IPS DF 6.9 (cell line): Measurements from ENCODE around the gene SFTA2.

Source experiments
- DNase-seq: peaks from one replicate; pipeline ENCODE4 v3.0.0-alpha.2; 2013; ENCODE audit warnings: low read depth, low spot score
- H3K27ac ChIP-seq: one replicate; pipeline ENCODE4 v1.5.1; 2013; ENCODE audit warnings: low read length, control low read depth
- H3K27me3 ChIP-seq: 2 replicates; pipeline ENCODE4 v1.6.1; 2013; ENCODE audit warnings: mild to moderate bottlenecking, low read length; ENCODE audit not compliant: control insufficient read depth, insufficient read depth
- H3K36me3 ChIP-seq: 2 replicates; pipeline ENCODE4 v1.6.1; 2013; ENCODE audit warnings: low read length; ENCODE audit not compliant: control insufficient read depth, insufficient read depth
- H3K4me1 ChIP-seq: 2 replicates; pipeline ENCODE4 v1.6.1; 2013; ENCODE audit warnings: low read length; ENCODE audit not compliant: control insufficient read depth, insufficient read depth
- H3K4me3 ChIP-seq: 2 replicates; pipeline ENCODE4 v1.5.1; 2013; ENCODE audit warnings: mild to moderate bottlenecking, low read length
- H3K9me3 ChIP-seq: 2 replicates; pipeline ENCODE4 v1.6.1; 2013; ENCODE audit warnings: low read length, inconsistent platforms; ENCODE audit not compliant: control insufficient read depth, insufficient read depth
- WGBS: extraction: QIAGEN DNeasy Blood & Tissue Kit; methylation state at CpG from one replicate; pipeline ENCODE4 v1.1.7; 2013; ENCODE audit warnings: mixed read lengths, missing lambda C conversion rate; ENCODE audit not compliant: insufficient read length, insufficient coverage; 5-methylcytosine and 5-hydroxymethylcytosine counted together

The SFTA2 gene

DNA sequence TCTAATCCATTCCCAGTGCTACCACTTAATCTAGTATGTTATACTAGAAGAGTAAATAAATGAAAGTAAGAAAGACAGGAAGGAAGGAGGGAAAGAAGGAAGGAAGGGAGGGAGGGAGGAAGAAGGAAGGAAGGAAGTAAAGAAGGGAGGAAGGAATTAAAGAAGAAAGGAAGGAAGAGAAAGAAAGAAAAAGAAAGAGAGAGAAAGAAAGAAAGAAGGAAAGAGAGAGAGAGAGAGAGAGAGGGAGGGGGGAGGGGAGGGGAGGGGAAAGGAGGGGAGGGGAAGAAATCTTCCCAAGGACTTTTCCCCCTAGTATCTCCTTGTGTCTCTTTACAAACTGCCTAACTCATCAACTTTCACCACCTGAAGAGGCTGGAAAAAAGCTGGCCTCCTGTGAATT lies 30.7 kb upstream of the SFTA2 start:
- Histone ChIP-seq H3K36me3 (no peaks in the 10 kb centered on the region), H3K27ac (no peak overlapping the region), H3K27me3 (no peaks in the 10 kb centered on the region), H3K9me3 (no peaks in the 10 kb centered on the region), H3K4me1 (no peaks in the 10 kb centered on the region), H3K4me3 (no peak overlapping the region)
- DNase-seq = no peak

DNA sequence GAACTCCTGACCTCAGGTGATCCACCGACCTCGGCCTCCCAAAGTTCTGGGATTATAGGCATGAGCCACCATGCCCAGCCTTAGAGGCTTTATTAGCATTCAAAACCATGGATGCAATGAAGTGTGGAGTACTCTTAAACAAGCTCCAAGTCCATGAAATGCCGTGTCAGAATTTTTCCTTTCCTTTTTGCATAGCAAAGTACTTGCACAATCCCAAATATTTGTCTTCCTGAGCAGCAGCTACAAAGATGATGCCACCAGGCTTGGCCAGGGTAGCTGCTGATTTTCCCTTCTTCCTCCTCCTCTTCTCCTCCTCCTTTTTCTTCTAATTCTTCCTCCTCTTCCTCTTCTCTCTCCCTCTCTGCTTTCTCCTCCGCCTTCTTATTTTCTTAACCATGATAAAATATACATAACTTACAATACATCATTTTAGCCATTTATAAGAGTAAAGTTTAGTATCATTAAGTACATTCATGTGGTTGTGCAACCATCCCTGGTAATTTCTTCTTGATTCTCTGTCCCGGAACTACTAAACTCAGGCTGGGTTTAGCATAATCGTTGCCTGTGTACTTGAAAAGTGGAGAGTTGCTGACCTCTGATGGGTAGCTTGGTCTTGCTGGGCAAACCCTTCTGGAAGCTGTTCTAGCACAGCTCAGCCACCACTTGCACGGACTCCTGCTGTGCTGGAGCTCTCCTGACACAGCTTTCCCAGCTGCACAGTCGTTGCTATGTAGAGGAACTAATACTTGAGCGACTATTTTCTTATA lies 29.1 kb upstream of the SFTA2 start:
- WGBS = 100% methylated on average over 1 of the region's 9 CpGs
- H3K4me1 ChIP-seq = no peaks in the 10 kb centered on the region
- peaks cover 1% of the 10 kb centered on the region; the same call in 1 of the 2 replicates for H3K27me3 ChIP-seq
- H3K36me3 ChIP-seq = no peaks in the 10 kb centered on the region
- no peak for DNase-seq
- no peak overlapping the region for H3K4me3 ChIP-seq
- H3K9me3 ChIP-seq = no peaks in the 10 kb centered on the region
- H3K27ac ChIP-seq = no peak overlapping the region

DNA sequence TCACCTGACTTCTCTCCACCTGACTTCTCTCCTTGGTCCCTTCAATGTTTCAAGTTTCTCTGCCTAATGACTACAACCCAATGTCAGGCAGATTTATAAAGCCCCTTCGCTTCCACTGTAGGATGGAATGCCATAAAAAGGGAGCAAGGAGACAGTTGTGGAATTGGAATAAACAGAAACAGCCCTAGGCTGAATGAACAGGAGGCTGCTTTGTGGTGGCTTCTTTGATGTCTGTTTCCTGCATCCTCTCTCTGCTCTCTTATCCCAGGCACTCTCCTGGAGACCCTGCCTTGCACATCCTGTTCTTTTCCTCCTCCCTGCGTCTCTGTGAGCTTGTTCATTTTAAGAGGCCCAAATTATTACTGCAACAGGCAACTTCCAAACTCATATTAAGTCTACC lies 25.7 kb upstream of the SFTA2 start:
- no peak for DNase-seq
- Histone ChIP-seq H3K9me3 (no peaks in the 10 kb centered on the region), H3K27ac (no peak overlapping the region), H3K4me3 (no peak overlapping the region), H3K36me3 (no peaks in the 10 kb centered on the region), H3K27me3 (peaks cover 2% of the 10 kb centered on the region; the same call in 1 of the 2 replicates), H3K4me1 (peaks cover 1% of the 10 kb centered on the region; the same call in 1 of the 2 replicates)
- no CpG with 5 or more reads among the region's 2 CpGs for WGBS

DNA sequence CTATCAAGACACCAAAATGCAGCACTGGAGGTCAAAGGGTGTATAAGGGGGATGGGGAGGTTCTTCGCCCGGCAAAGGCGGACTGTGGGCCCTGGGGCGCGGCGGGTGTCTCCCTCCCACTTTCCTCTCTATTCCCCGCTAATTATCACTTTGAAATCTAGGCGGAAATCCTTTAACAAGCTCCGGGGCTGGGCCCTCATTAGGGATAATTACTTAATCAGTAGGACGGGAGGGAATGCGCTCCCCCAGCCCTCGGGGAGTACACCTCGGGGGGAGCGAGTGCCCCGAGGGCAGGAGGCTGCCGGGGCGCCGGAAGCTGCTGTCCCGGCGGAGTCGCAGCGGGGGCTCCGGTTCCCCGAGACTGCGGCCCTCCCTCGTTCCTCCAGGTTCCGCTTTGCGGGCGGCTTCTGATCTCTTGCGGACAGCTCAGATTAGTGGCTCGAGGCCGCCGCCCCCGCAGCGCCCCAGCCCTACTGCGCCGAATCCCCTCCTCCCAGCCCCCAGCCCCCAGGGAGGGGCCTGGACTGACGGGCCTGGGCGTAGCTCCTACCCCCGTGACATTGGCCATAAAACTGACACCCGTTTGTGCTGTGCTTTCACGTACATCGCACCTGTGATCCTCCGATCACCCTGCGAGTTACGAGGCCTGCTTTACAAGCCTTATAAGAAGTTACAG lies 23.5 kb upstream of the SFTA2 start:
- WGBS = no CpG with 5 or more reads among the region's 46 CpGs
- no peak for DNase-seq
- H3K27me3 ChIP-seq = peaks cover 2% of the 10 kb centered on the region; the same call in 1 of the 2 replicates
- no peaks in the 10 kb centered on the region for H3K36me3 ChIP-seq
- no peak overlapping the region for H3K27ac ChIP-seq
- peaks cover 1% of the 10 kb centered on the region; the same call in 1 of the 2 replicates for H3K4me1 ChIP-seq
- no peaks in the 10 kb centered on the region for H3K9me3 ChIP-seq
- peak overlapping the region; percentile 39; the same call in 1 of the 2 replicates for H3K4me3 ChIP-seq

DNA sequence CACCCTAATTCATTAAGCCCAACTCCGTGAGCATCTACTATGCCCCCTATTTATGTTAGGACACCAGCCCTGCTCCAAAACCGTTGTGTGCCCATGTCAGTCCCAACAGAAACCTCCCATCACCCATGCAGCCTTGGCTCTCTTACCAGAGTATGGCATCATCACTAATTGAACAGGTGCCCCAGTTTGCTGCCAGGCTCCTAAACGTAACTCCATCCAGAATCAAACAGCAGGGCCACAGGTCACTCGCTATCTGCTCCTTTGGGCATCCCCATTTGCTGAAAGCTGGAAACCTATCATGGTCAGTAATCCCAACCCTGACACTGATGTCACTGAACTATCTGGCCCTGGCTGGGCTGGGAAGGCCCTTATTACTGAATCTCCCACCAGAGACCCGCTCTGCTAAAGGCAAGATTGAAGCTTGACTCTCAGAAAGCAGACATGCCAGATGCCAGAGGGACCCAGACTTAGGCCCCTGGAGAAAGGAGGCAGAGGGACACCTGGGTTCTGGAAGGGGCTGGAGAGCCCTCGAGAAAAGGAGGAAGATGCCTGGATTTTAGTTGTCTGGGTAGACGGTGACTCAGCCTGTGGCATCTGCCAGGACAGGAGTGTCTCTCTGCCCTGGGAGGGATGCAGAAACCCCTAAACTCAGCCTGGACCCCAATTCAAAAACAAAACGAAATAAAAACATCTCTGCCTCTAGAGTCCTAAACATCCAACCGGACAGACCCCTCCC lies 22.8 kb upstream of the SFTA2 start:
- peaks cover 1% of the 10 kb centered on the region; the same call in 1 of the 2 replicates for H3K4me1 ChIP-seq
- no peaks in the 10 kb centered on the region for H3K36me3 ChIP-seq
- H3K9me3 ChIP-seq = no peaks in the 10 kb centered on the region
- no CpG with 5 or more reads among the region's 9 CpGs for WGBS
- H3K4me3 ChIP-seq = peak overlapping the region; percentile 39; the same call in 1 of the 2 replicates
- DNase-seq = no peak
- H3K27me3 ChIP-seq = peaks cover 2% of the 10 kb centered on the region; the same call in 1 of the 2 replicates
- H3K27ac ChIP-seq = no peak overlapping the region

DNA sequence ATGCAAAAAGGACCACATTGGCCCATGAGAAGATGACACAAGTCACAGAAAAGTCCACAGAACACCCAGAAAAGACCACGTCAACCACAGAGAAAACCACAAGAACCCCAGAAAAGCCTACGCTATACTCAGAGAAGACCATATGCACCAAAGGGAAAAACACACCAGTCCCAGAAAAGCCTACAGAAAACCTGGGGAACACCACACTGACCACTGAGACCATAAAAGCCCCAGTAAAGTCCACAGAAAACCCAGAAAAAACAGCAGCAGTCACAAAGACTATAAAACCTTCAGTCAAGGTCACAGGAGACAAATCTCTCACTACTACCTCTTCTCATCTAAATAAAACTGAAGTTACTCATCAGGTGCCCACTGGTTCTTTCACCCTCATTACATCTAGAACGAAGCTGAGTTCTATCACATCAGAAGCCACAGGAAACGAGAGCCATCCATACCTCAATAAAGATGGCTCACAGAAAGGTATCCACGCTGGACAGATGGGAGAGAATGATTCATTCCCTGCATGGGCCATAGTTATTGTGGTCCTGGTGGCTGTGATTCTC lies 20.0 kb upstream of the SFTA2 start:
- Histone ChIP-seq H3K4me3 (no peak overlapping the region), H3K27me3 (peaks cover 2% of the 10 kb centered on the region; the same call in 1 of the 2 replicates), H3K27ac (no peak overlapping the region), H3K9me3 (no peaks in the 10 kb centered on the region), H3K4me1 (peaks cover 1% of the 10 kb centered on the region; the same call in 1 of the 2 replicates), H3K36me3 (no peaks in the 10 kb centered on the region)
- no CpG with 5 or more reads among the region's 5 CpGs for WGBS
- DNase-seq = no peak

DNA sequence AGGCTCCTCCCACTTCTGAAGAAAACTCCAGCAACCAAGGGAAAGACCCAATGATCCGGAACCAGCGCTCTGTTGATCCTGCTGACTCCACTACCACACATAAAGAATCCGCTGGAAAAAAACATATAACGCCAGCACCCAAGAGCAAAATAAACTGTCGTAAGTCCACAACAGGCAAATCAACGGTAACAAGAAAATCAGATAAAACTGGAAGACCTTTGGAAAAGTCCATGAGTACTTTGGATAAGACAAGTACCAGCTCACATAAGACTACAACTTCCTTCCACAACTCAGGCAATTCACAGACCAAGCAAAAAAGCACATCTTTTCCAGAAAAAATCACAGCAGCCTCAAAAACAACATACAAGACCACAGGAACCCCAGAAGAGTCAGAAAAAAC lies 16.8 kb upstream of the SFTA2 start:
- no peak for DNase-seq
- H3K27ac ChIP-seq = no peak overlapping the region
- H3K4me3 ChIP-seq = no peak overlapping the region
- no peaks in the 10 kb centered on the region for H3K4me1 ChIP-seq
- H3K36me3 ChIP-seq = no peaks in the 10 kb centered on the region
- H3K27me3 ChIP-seq = no peaks in the 10 kb centered on the region
- no CpG with 5 or more reads among the region's 6 CpGs for WGBS
- H3K9me3 ChIP-seq = no peaks in the 10 kb centered on the region

DNA sequence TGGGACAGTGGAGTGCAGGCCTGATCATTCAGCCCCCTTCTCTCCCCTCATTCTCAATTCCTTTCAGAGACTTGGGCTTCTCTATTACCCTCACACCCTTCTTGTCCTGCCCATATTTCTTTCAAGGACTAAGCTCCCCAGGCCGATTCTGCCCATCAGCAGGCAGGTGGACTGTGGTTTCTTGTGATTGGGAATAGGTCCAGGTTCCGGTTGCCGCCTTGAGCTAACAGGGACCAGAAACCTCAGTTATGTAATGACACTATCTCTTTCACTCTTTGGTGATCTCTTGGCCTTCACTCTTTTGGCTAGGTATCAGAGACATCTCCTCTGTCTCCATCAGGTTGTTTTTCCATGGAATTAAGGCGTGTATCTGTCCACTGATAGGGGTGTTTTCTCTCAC lies 15.3 kb upstream of the SFTA2 start:
- Histone ChIP-seq H3K9me3 (no peaks in the 10 kb centered on the region), H3K27ac (no peak overlapping the region), H3K4me1 (peaks cover 5% of the 10 kb centered on the region; the same call in 1 of the 2 replicates), H3K27me3 (no peaks in the 10 kb centered on the region), H3K36me3 (no peaks in the 10 kb centered on the region), H3K4me3 (no peak overlapping the region)
- no peak for DNase-seq
- no CpG with 5 or more reads among the region's 4 CpGs for whole genome bisulfite sequencing

DNA sequence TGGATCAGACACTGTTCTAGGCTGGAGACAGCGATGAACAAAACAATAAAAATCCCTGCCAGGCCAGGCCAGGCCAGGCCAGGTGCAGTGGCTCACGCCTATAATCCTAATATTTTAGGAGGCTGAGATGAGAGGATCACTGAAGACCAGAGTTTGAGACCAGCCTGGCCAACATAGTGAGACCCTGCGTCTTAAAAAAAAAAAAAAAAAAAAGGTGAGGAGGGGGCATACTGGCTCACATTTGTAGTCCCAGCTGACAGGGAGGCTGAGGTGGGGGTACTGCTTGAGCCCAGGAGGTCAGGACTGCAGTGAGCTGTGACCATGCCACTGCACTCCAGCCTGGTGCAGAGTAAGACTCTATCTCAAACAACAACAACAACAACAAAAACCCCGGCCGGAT lies 13.3 kb upstream of the SFTA2 start:
- H3K9me3 ChIP-seq = no peaks in the 10 kb centered on the region
- no peaks in the 10 kb centered on the region for H3K36me3 ChIP-seq
- H3K4me1 ChIP-seq = peaks cover 8% of the 10 kb centered on the region; the same call in 1 of the 2 replicates
- H3K4me3 ChIP-seq = no peak overlapping the region
- no CpG with 5 or more reads among the region's 5 CpGs for WGBS
- no peak overlapping the region for H3K27ac ChIP-seq
- DNase-seq = no peak
- no peaks in the 10 kb centered on the region for H3K27me3 ChIP-seq

DNA sequence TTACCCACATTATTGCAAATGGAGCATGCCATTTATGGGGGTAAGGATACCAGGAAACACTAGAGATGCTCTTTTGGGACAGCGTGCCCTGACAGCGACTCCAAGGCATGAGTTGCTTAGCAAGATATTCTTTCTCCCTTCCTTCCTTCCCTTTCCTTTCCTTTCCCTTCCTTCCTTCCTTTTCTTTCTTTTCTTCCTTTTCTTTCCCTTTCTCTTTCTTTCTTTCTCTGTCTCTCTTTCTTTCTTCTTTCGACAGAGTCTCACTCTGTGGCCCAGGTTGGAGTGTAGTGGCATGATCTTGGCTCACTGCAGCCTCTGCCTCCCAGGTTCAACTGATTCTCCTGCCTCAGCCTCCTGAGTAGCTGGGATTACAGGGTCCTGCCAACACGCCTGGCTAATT lies 12.1 kb upstream of the SFTA2 start:
- H3K36me3 ChIP-seq = no peaks in the 10 kb centered on the region
- DNase-seq = no peak
- H3K9me3 ChIP-seq = no peaks in the 10 kb centered on the region
- H3K27ac ChIP-seq = no peak overlapping the region
- H3K4me3 ChIP-seq = no peak overlapping the region
- no CpG with 5 or more reads among the region's 4 CpGs for WGBS
- H3K4me1 ChIP-seq = peaks cover 8% of the 10 kb centered on the region; the same call in 1 of the 2 replicates
- no peaks in the 10 kb centered on the region for H3K27me3 ChIP-seq
